Stimulated activated CD4-positive, alpha-beta T cell treated with anti-CD3 and anti-CD28 coated beads, Interleukin-1b, Interleukin-23, amount 100 ng/mL, for 48 hours (primary cell): Measurements from ENCODE around the gene SPRED1.
A peak's percentile ranks its signal among the peaks of the same experiment; 100 is the strongest.

Experiments
- DNase-seq: peaks from one replicate; pipeline ENCODE4 v3.0.0-alpha.2; 2020

SPRED1 gene

DNA sequence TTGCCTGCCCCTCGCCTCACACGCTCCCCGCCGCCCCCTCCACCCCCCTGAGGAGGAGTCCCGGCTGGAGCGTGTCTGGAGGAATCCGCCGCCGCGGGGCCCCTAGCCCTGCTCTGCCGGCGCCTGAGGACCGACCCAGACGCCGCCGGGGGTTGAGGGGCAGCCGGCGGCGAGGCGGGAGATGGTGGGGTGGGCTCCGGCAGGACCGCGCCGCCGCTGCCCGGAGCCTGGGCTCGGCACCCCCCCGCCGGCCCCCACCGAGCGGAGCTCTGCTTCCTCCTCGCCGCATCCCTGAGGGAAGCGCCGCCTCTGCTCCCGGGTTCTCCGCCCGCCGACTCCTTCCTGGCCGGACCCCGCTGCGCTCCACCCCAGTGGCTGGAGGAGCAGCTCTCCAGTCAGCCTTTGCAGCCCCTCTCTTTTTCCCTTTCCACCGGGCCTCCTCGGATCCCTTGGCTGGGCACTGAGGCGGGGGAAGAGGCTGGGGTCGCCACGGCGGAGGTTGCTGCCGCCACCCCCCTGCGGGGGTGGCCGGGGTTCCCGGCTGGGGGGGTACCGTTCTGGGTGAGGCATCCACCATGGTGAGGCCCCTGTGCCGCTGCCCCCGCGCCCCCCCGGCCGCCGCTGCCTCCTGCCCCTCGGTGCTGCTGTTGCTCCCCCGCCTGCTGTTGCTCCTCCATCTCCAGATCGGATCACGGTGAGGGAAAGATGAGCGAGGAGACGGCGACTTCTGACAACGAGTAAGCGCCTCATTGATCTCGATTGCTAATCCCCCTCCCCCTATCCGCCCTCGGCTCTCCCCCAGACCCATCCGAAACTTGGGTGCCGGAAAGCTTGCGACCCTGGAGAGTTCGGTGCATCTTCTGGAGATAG, at the start of gene SPRED1:
SPRED1 (plus strand) TSS at position 356 of the 870 bp plus-strand sequence; CDS start at position 706, 350 bp downstream.
- peak; percentile 15 for DNase-seq

GRCh38 chr15:38205526-38206272, 46.9 kb upstream of the SPRED1 start:
- no peak for DNase-seq

DNA sequence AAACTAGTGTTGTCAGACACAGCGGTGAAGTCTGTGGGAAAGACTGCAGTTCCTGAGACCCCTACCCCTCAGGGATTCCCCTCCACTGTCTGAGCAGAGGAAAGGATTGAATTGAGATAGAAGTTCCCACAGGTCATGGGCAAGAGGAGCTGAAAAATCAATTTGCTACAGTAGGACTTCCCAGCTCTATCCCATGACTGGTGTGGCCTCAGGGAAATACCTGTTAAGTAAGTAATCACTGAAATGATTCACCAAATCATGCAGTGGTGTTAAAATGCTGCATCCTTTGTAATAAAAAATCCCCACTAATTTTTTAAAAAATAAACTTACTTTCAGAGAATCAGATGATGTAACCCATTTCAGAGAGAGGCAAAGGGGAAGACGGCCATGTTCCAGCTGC, 45.0 kb upstream of the SPRED1 start:
- no peak for DNase-seq

GRCh38 chr15:38208206-38208605, 44.4 kb upstream of the SPRED1 start:
- DNase-seq, result no peak

DNA sequence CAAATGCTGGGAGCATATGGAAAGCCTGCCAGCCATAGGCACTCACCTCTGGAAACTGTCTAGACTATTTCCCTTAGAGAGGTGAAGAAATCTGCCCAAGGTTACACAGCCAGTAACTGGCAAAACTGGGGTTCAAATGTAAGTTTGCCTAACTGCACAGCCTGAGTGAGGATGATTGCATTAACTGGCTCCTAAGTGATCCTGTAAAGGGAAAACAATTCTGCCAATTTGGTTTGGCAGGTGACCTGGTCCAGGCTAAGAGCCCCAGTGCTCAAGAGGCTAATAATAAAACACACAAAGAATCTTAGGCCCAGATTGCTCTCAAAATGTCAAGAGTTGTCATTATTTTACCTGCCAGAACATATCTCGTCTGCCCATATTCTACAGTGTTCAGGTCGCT, 43.9 kb upstream of the SPRED1 start:
- DNase-seq, result no peak

DNA sequence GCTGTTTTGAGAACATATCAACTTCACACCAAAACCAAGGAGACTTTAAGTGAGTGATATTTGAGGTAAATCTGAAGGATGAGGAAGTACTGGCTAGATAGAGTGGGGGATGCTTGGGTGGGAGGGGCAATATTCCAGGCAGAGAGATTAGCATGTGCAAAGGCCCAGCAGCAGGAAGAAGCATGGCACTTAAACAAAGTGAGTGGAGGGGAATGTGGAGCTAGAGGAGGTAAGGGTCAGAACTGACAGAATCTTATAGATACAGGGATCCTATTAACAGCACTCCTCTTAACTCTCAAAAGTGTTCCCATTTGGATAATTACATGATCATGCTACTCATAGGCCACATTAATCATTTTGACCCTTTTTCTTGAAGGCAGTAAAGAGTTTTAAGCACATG, 41.4 kb upstream of the SPRED1 start:
- DNase-seq, result no peak

- DNase-seq, result no peak
These were observed 40.8 kb upstream of the SPRED1 start for GRCh38 chr15:38211811-38212210.

DNA sequence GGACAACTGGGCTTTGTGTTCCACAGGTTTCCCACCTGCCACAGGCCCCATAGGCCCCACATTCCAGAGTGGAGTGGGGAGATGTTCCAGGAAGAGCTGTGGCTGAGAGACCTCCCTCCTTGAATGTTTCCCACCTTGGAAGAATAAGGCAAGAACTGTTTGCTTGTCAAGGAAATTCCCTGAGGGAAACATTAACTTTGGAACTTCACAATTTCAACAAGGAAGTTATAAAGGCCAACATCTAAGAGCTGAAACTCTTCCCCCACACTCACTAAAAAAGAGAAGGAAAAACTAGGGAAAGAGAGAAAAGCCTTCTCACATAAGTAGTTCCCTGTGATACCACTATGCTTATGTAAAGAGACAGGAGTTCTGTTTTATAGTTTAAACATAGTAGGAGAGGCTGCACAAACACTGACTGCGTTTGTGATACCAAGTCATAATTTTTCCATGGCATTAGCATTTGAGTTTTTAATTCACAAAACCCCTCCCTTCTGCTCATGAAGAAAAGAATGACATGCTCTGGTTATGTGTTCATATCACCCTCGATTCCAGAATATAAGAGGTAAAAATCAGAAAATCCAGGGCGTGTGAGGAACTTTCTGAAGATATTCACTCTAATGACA, 39.8 kb upstream of the SPRED1 start:
- no peak for DNase-seq

- no peak for DNase-seq
These were observed 39.3 kb upstream of the SPRED1 start for GRCh38 chr15:38213356-38213755.

GRCh38 chr15:38215707-38216106, 36.9 kb upstream of the SPRED1 start:
- DNase-seq, result no peak

DNA sequence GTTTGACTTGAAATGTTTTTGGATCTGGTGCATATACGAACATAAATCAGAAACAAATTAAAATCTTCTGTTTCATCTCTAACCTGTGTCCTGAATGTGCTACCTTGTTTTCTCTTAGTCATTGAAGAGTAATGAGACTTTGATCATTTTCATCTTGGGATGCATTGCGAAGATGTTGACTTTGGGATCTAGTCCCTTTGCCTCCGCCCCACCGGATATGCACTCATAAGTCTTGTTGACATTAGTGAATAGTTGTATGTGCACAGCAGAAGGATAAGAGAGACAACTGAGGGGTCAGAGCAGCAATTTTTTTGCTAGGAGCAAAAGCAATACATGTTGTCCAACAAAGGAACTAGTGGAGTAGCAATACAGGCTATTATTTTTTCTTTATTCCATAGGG, 35.9 kb upstream of the SPRED1 start:
- no peak for DNase-seq

DNA sequence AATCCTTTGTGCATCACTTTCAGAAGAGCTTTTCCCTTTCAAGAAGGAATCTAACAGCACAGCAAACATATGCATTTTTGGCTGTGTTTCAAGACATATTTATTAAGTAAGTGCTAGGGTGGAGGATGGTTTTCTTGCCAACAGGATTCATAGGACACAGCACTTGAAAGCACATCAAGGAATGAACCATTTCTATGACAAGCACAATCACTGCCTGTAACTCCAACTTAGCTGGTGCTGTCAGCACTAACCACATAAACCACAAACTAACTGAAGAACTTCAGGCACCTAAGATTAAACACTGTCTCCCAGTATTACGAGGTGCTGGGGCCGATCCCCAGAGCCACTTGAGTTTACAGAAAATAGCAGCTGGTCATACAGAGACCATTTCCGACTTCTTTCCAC, 35.4 kb upstream of the SPRED1 start:
- DNase-seq, result no peak

GRCh38 chr15:38217788-38218609, 34.6 kb upstream of the SPRED1 start:
- DNase-seq, result no peak

DNA sequence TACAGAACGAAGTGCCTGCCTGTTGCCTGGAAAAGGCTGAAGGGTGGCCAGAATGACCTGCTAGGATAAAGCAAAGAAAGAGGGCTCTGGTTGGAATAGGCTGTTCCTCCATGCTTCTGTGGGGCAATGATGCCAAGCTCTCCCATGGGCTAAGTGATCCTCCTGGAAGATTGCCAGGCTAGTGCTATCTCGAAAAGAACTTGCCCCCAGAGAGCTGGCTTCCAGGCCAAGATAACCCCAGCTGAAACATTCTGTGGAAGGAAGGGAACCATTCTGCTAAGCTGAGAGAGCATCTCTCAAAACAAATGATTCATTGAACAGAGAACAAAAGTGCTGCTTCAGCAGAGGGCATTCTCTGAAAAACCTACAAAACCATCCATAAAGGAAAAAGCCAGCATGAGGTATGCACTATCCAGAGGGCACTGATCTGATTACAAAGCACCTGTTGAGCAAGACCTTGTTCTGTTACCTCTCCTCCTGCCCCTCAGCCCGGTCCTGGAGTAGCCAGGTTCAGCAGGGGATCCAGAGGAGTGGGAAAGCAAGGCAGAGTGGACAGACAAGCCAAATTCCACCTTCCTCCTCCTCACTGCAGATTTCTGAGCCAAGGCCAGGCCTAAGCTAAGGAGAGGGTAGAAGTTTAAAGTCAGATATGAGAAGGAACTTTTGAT, 31.9 kb upstream of the SPRED1 start:
- DNase-seq, result no peak

- DNase-seq, result no peak
These were observed 28.1 kb upstream of the SPRED1 start for GRCh38 chr15:38224486-38224885.

DNA sequence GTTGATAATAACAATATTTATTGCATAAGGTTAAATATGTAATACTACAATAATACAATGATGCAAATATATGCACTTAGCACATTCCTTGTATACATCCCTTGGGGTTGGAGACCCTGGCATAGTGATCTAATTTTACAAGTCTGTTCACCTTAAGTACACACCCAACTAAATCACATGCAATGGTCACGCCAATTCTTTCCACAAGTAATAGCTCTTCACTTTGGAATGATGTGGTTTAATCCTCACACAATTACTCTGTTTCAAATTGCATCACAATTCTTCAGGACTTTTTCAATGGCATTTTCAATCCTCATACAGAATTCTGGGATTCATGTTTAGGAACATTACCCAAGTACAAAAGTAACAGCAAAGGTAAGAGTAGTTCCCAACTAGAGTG, 27.3 kb upstream of the SPRED1 start:
- DNase-seq, result no peak

DNA sequence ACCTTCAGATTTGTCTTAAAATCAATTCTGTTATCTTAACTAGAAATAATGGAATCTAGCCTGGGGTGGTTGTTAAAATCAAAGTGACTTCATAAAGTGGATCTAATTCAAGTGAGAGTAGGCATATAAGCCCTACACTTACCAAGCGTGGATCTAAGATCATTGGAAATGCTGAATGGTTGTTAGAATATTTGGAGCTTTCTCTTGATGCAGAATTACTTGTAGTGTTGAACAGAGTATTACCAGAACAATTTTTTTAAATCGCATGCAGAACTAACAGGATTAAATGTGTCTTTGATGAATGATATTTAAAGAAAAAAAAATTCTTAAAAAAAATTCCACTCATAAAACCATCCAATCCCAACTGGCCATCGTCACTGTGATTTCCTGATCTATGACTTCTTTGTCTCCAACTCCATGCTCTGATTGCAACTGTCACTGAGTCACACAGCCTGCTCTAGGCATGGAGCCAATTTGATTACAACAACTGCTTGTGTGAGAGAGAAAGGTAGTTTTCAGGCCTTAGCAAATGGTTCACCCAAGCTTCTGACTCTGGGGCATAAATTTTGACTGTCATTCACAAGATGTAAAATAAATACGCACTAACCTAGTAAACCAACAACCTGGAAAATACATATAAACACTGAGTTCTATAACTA, 25.9 kb upstream of the SPRED1 start:
- no peak for DNase-seq

DNA sequence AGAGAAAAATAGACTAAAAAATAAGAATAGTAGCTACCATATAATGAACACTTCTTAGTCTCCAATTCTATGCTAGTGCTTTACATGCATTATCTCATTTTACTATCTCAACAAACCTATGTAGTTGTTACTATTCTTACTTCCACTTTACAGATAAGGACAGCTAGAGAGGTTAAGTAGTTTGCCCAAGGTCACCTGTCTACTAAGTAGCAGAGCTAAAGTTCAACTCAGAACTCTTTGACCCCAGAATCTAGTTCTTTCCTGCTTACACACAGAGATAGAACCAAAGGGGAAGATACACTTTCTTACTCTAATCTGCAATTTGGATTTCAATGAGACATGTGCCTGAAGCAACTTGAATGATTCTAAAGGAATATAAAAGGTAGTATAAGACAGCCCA, 24.7 kb upstream of the SPRED1 start:
- no peak for DNase-seq

DNA sequence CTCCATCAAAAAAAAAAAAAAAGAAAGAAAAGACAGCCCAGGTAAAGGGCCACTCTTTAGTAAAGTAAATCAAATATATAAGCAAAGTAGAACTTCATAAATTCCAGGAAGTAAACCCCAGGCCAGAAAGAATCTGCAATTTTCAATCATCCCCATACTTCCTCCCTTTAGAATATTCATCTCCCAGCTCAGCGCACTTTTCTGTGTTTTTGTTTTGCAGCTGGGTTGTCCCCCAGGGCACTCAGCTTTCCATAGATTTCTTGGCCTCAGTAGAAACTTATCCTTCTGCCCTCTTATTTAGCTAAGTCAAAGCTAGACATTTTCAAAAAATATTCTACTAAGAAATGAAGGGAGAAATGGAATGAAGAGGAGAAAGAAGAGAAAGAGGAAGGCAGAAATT, 24.0 kb upstream of the SPRED1 start:
- DNase-seq, result no peak

GRCh38 chr15:38229705-38230310, 22.8 kb upstream of the SPRED1 start:
- DNase-seq, result no peak

GRCh38 chr15:38231436-38231835, 21.2 kb upstream of the SPRED1 start:
- DNase-seq, result no peak
